H1 (cell line): ENCODE data around the gene ARHGEF7. TPM values are rescaled to one million over a fixed set of nuclear protein-coding genes. Genes with fewer than 3 reads are reported as not detected.

Source experiments
- CTCF ChIA-PET: fragments of 300-600 bp; sonication (Branson Sonifier 250); formaldehyde crosslinking; loops from one replicate; lab custom pipeline; 2021; ENCODE audit not compliant: partially characterized antibody; lab: Charles Lee
- POLR2A ChIA-PET: fragments of 300-600 bp; sonication (Branson Sonifier 250); formaldehyde crosslinking; loops from one replicate; lab custom pipeline; 2021; ENCODE audit warnings: inconsistent platforms; ENCODE audit not compliant: partially characterized antibody; lab: Charles Lee
- DNase-seq, 2 experiments: peaks; one replicate each; pipeline versions ENCODE4 v3.0.0 to v3.0.0-alpha.2; 2010 to 2022; ENCODE audit warnings: low spot score in 2 of 2, low read depth in 1 of 2, mixed read lengths in 1 of 2
- FAIRE-seq: peaks from 2 replicates; lab custom pipeline; 2011; peaks lifted over from hg19 to GRCh38; lab: Jason Lieb, UNC
- H2AFZ ChIP-seq: 2 replicates; pipeline ENCODE4 v1.8.1; 2012; ENCODE audit warnings: low read length, inconsistent platforms
- H2AK5ac ChIP-seq: 2 replicates; pipeline ENCODE4 v1.6.1; 2013; ENCODE audit warnings: low read depth, low read length
- H2BK120ac ChIP-seq: replicated peaks from 2 replicates; pipeline ENCODE3; 2013; ENCODE audit warnings: low read depth, low read length, inconsistent platforms
- H2BK12ac ChIP-seq: 2 replicates; pipeline ENCODE4 v1.6.1; 2013; ENCODE audit warnings: low read depth, low read length
- H2BK15ac ChIP-seq: 2 replicates; pipeline ENCODE4 v1.6.1; 2013; ENCODE audit warnings: low read length
- H2BK20ac ChIP-seq: 2 replicates; pipeline ENCODE4 v1.6.1; 2013; ENCODE audit warnings: low read length
- H2BK5ac ChIP-seq: 2 replicates; pipeline ENCODE4 v1.6.1; 2013; ENCODE audit warnings: low read depth, low read length
- H3K14ac ChIP-seq: 2 replicates; pipeline ENCODE4 v1.6.1; 2013; ENCODE audit warnings: inconsistent platforms; ENCODE audit not compliant: insufficient read length
- H3K18ac ChIP-seq: 2 replicates; pipeline ENCODE4 v1.6.1; 2013; ENCODE audit warnings: low read length; ENCODE audit errors: extremely low read depth
- H3K23ac ChIP-seq: 2 replicates; pipeline ENCODE4 v1.6.1; 2013; ENCODE audit warnings: inconsistent platforms; ENCODE audit not compliant: insufficient read length
- H3K23me2 ChIP-seq: 2 replicates; pipeline ENCODE4 v1.6.1; 2013; ENCODE audit warnings: low read depth, low read length
- H3K27ac ChIP-seq: 2 replicates; pipeline ENCODE4 v1.6.1; 2011; ENCODE audit warnings: low read depth, low read length, inconsistent platforms
- H3K27me3 ChIP-seq, 4 experiments: replicated peaks in 1 of 4; 1 replicate in 1 of 4; 2 replicates in 3 of 4; pipeline versions ENCODE4 v1.6.1 to v1.8.1; 2011 to 2013; ENCODE audit warnings: low read length in 3 of 4, mild to moderate bottlenecking in 3 of 4, inconsistent platforms in 2 of 4, mixed read lengths in 2 of 4, moderate library complexity in 1 of 4; ENCODE audit not compliant: control insufficient read depth in 3 of 4, insufficient read depth in 3 of 4; ENCODE audit errors: extremely low read depth in 1 of 4
- H3K36me3 ChIP-seq, 4 experiments: 2 replicates each; pipeline versions ENCODE4 v1.6.1 to v1.8.1; 2011 to 2013; ENCODE audit warnings: mild to moderate bottlenecking in 4 of 4, low read length in 3 of 4, moderate library complexity in 2 of 4, control low read depth in 1 of 4, inconsistent platforms in 1 of 4; ENCODE audit not compliant: insufficient read depth in 4 of 4, control insufficient read depth in 2 of 4
- H3K4ac ChIP-seq: replicated peaks from 2 replicates; pipeline ENCODE3; 2013; ENCODE audit warnings: low read length, low read depth, mixed read lengths, inconsistent platforms; ENCODE audit not compliant: insufficient read length
- H3K4me1 ChIP-seq, 4 experiments: replicated peaks in 1 of 4; 1 replicate in 1 of 4; 2 replicates in 3 of 4; pipeline versions ENCODE4 v1.6.1 to v1.8.1; 2011 to 2013; ENCODE audit warnings: low read length in 3 of 4, inconsistent platforms in 2 of 4, mixed read lengths in 1 of 4; ENCODE audit not compliant: insufficient read depth in 4 of 4, control insufficient read depth in 3 of 4
- H3K4me2 ChIP-seq, 2 experiments: 2 replicates each; pipeline versions ENCODE4 v1.6.1 to v1.8.1; 2011 to 2013; ENCODE audit warnings: low read depth in 2 of 2, low read length in 2 of 2, control low read depth in 1 of 2, inconsistent platforms in 1 of 2, mild to moderate bottlenecking in 1 of 2; ENCODE audit not compliant: insufficient read depth in 1 of 2
- H3K4me3 ChIP-seq, 4 experiments: fragments of 200-600, 300-600 bp in 1 of 4; sonication (generic), shearing (Covaris generic), sonication (Bioruptor Twin) in 1 of 4; 2 replicates each; pipeline versions ENCODE4 v1.5.1 to v1.8.1; 2011 to 2016; ENCODE audit warnings: low read length in 4 of 4, low read depth in 3 of 4, control low read depth in 2 of 4, inconsistent platforms in 2 of 4, mild to moderate bottlenecking in 2 of 4, mixed read lengths in 1 of 4, moderate library complexity in 1 of 4; ENCODE audit not compliant: insufficient read depth in 2 of 4; ENCODE audit errors: extremely low read depth in 1 of 4
- H3K56ac ChIP-seq: replicated peaks from 2 replicates; pipeline ENCODE3; 2013; ENCODE audit warnings: low read depth, mild to moderate bottlenecking, mixed read lengths, low read length, inconsistent platforms; ENCODE audit not compliant: insufficient read length
- H3K79me1 ChIP-seq: 2 replicates; pipeline ENCODE4 v1.6.1; 2013; ENCODE audit warnings: low read depth, low read length, control low read depth
- H3K79me2 ChIP-seq, 2 experiments: 2 replicates each; pipeline versions ENCODE4 v1.6.1 to v1.8.1; 2012 to 2013; ENCODE audit warnings: low read length in 2 of 2, mild to moderate bottlenecking in 2 of 2, inconsistent platforms in 1 of 2; ENCODE audit not compliant: insufficient read depth in 2 of 2, control insufficient read depth in 1 of 2
- H3K9ac ChIP-seq, 4 experiments: replicated peaks in 1 of 4; 1 replicate in 1 of 4; 2 replicates in 3 of 4; pipeline versions ENCODE4 v1.6.1 to v1.8.1; 2011 to 2013; ENCODE audit warnings: low read depth in 3 of 4, low read length in 3 of 4, control low read depth in 2 of 4, mild to moderate bottlenecking in 2 of 4, moderate library complexity in 2 of 4, inconsistent platforms in 1 of 4; ENCODE audit errors: extremely low read depth in 1 of 4
- H3K9me3 ChIP-seq, 2 experiments: 2 replicates each; pipeline versions ENCODE4 v1.6.1 to v1.8.1; 2012 to 2013; ENCODE audit warnings: mild to moderate bottlenecking in 2 of 2, moderate library complexity in 2 of 2, control low read depth in 1 of 2, inconsistent platforms in 1 of 2, low read depth in 1 of 2, low read length in 1 of 2, mixed read lengths in 1 of 2; ENCODE audit not compliant: insufficient read depth in 2 of 2
- H4K20me1 ChIP-seq, 2 experiments: replicated peaks in 1 of 2; 2 replicates each; pipeline versions ENCODE3 to v1.8.1; 2011 to 2013; ENCODE audit warnings: inconsistent platforms in 2 of 2, low read length in 2 of 2, mild to moderate bottlenecking in 1 of 2; ENCODE audit not compliant: insufficient read depth in 2 of 2, control insufficient read depth in 1 of 2
- H4K5ac ChIP-seq: 2 replicates; pipeline ENCODE4 v1.6.1; 2013; ENCODE audit warnings: low read length, low read depth, mixed read lengths, inconsistent platforms; ENCODE audit not compliant: insufficient read length
- H4K8ac ChIP-seq: 2 replicates; pipeline ENCODE4 v1.8.0; 2013; ENCODE audit warnings: mild to moderate bottlenecking, moderate library complexity, low read length, inconsistent platforms; ENCODE audit not compliant: insufficient read depth; ENCODE audit errors: extremely low read depth
- H4K91ac ChIP-seq: replicated peaks from 2 replicates; pipeline ENCODE3; 2013; ENCODE audit warnings: low read length, mixed read lengths, inconsistent platforms; ENCODE audit not compliant: insufficient read length
- ATF2 ChIP-seq: IDR thresholded peaks from 2 replicates; pipeline ENCODE4 v1.6.1; 2012; ENCODE audit warnings: low read length, inconsistent platforms
- GABPA ChIP-seq: IDR thresholded peaks from 2 replicates; pipeline ENCODE4 v1.6.1; 2011; ENCODE audit warnings: mild to moderate bottlenecking, low read length, moderate library complexity, borderline replicate concordance; ENCODE audit not compliant: insufficient read depth
- HDAC2 ChIP-seq, 2 experiments: fragments of 300-600 bp in 1 of 2; sonication (generic) in 1 of 2; IDR thresholded peaks; 2 replicates each; pipeline ENCODE4 v1.6.1; 2011 to 2012; ENCODE audit warnings: low read depth in 2 of 2, low read length in 2 of 2, mild to moderate bottlenecking in 2 of 2, moderate library complexity in 2 of 2, borderline replicate concordance in 1 of 2, inconsistent platforms in 1 of 2
- RBBP5 ChIP-seq: IDR thresholded peaks from 2 replicates; pipeline ENCODE4 v1.7.1; 2012; ENCODE audit warnings: low read depth, mild to moderate bottlenecking, inconsistent platforms, low read length, moderate library complexity, borderline replicate concordance
- SIRT6 ChIP-seq: IDR thresholded peaks from one replicate; pipeline ENCODE4 v1.7.1; 2012; ENCODE audit warnings: low read length, inconsistent platforms
- WGBS, 2 experiments: shearing (Covaris generic) in 1 of 2; methylation state at CpG; one replicate each; pipeline versions ENCODE4 v1.1.6 to v1.1.7; 2013 to 2015; ENCODE audit warnings: low lambda C conversion rate in 2 of 2, mixed read lengths in 2 of 2, inconsistent platforms in 1 of 2, low coverage in 1 of 2, missing lambda C conversion rate in 1 of 2; ENCODE audit not compliant: insufficient replicate concordance in 2 of 2, insufficient coverage in 1 of 2, insufficient read length in 1 of 2; ENCODE audit errors: extremely low coverage in 1 of 2, missing lambda C conversion rate in 1 of 2; 5-methylcytosine and 5-hydroxymethylcytosine counted together
- polyA plus RNA-seq, 7 experiments: library from polyadenylated mRNA; depleted of rRNA in 3 of 7; stranded (reverse) in 5 of 7; unstranded in 2 of 7; fragments of >200 nt in 5 of 7; fragments of 200-250 nt in 2 of 7; gene quantifications; 1 replicate in 5 of 7; 2 replicates in 1 of 7; 4 replicates in 1 of 7; pipeline versions ENCODE4 v1.2.1 to v1.2.3, GENCODE V29; 2011 to 2013; ENCODE audit warnings: missing spikeins in 2 of 7, mixed read lengths in 2 of 7
- total RNA-seq: library from RNA; stranded (reverse); fragmentation: NEBNext Ultra II Directional; extraction: Animal tissue kit (Norgen Biotek cat#: 25700); gene quantifications from 2 replicates; pipeline ENCODE4 v1.2.1, GENCODE V29; 2021

Gene ARHGEF7
- total and polyA plus RNA-seq, 2 of the 8 experiments (the other 6 are each of a cell fraction or from before 2014, with no cell fraction given), result 26.2 to 56.5 TPM

GRCh38 chr13:111324736-111325135, 209.6 kb downstream of the ARHGEF7 start:
- TF ChIP-seq ATF2 (no peak), GABPA (no peak), RBBP5 (no peak), HDAC2 (IDR thresholded peaks at IDR 0.05; ENCODE audit: borderline replicate concordance in 1 of 2, low read depth in 2 of 2, low read length in 2 of 2) (no peak), SIRT6 (no peak)
- no peak overlapping the region for H3K18ac ChIP-seq
- H2BK120ac ChIP-seq, result no peak overlapping the region
- no peaks in the 10 kb centered on the region for H3K79me2 ChIP-seq
- H4K91ac ChIP-seq, result no peak overlapping the region
- no peak overlapping the region for H3K4ac ChIP-seq
- no peaks in the 10 kb centered on the region for H3K36me3 ChIP-seq
- no peak overlapping the region for H3K14ac ChIP-seq
- H3K79me1 ChIP-seq, result no peaks in the 10 kb centered on the region
- no peaks in the 10 kb centered on the region; a peak in 2 of 7 replicates for H3K4me1 ChIP-seq
- WGBS, 2 experiments, result 94% methylated on average over 14 of the region's 14 CpGs; no CpG with 5 or more reads in 1 of the 2 experiments
- H4K5ac ChIP-seq, result no peak overlapping the region
- H3K4me3 ChIP-seq, result no peak overlapping the region
- no peaks in the 10 kb centered on the region for H3K23me2 ChIP-seq
- H4K20me1 ChIP-seq, result no peaks in the 10 kb centered on the region
- H2BK12ac ChIP-seq, result no peak overlapping the region
- no peak overlapping the region for H3K4me2 ChIP-seq
- no peak overlapping the region for H2AFZ ChIP-seq
- H3K27me3 ChIP-seq, result no peaks in the 10 kb centered on the region
- no peak overlapping the region for H2BK20ac ChIP-seq
- H2BK5ac ChIP-seq, result no peak overlapping the region
- FAIRE-seq, result no peak
- no peak overlapping the region for H3K9ac ChIP-seq
- no peak overlapping the region for H3K56ac ChIP-seq
- no peak overlapping the region for H2BK15ac ChIP-seq
- H4K8ac ChIP-seq, result peak overlapping the region; percentile 45; the same call in 1 of the 2 replicates
- H3K23ac ChIP-seq, result no peak overlapping the region
- H3K27ac ChIP-seq, result no peak overlapping the region
- H2AK5ac ChIP-seq, result no peak overlapping the region
- ChIA-PET CTCF (interaction anchor here (0.7 kb wide), 1 partner anchor 285 kb away, joined by 3 read pairs; no protein-coding TSS in a partner anchor), POLR2A (no interaction called here)
- H3K9me3 ChIP-seq, result no peaks in the 10 kb centered on the region
- no peak for DNase-seq
